GM12878 (cell line): Measurements from ENCODE around the gene ADAMTS7. TPM values are rescaled to one million over a fixed set of nuclear protein-coding genes. Genes with fewer than 3 reads are reported as not detected.

ENCODE experiments used
- ATF2 ChIP-seq: IDR thresholded peaks from 2 replicates; pipeline ENCODE4 v1.6.1; 2012; ENCODE audit warnings: low read length, inconsistent platforms
- CEBPZ ChIP-seq: fragments of 150-350 bp; IDR thresholded peaks from 2 replicates; pipeline ENCODE4 v1.6.1; 2016; ENCODE audit warnings: low read depth, low read length
- HDAC6 ChIP-seq: fragments of 200-600 bp; sonication (generic); IDR thresholded peaks from one replicate; pipeline ENCODE4 v1.8.0; 2017; ENCODE audit warnings: antibody characterized with exemption; ENCODE audit not compliant: unreplicated experiment
- KDM1A ChIP-seq: fragments of 200-600 bp; sonication (generic); IDR thresholded peaks from 2 replicates; pipeline ENCODE4 v1.6.1; 2016; ENCODE audit warnings: borderline replicate concordance
- MTA3 ChIP-seq: IDR thresholded peaks from 2 replicates; pipeline ENCODE4 v1.6.1; 2012; ENCODE audit warnings: low read length, inconsistent platforms, borderline replicate concordance
- NBN ChIP-seq: fragments of 450-650 bp; IDR thresholded peaks from 2 replicates; pipeline ENCODE4 v1.6.1; 2016
- NFIC ChIP-seq: IDR thresholded peaks from 2 replicates; pipeline ENCODE4 v1.6.1; 2012; ENCODE audit warnings: low read depth, mild to moderate bottlenecking, inconsistent platforms, low read length, moderate library complexity
- NR2F1 ChIP-seq: fragments of 450-650 bp; conservative IDR thresholded peaks from 2 replicates; pipeline ENCODE4 v1.6.1; 2017; ENCODE audit warnings: mild to moderate bottlenecking
- RBBP5 ChIP-seq: fragments of 200-600 bp; sonication (generic); conservative IDR thresholded peaks from 2 replicates; pipeline ENCODE4 v1.6.1; 2016
- SMAD1 ChIP-seq: fragments of 450-650 bp; IDR thresholded peaks from 2 replicates; pipeline ENCODE4 v1.6.1; 2018; ENCODE audit warnings: mild to moderate bottlenecking, low read depth; ENCODE audit not compliant: partially characterized antibody
- TARDBP ChIP-seq: IDR thresholded peaks from 2 replicates; pipeline ENCODE4 v1.6.1; 2016; ENCODE audit warnings: borderline replicate concordance
- ZBTB4 ChIP-seq: fragments of 450-650 bp; formaldehyde crosslinking; IDR thresholded peaks from 2 replicates; pipeline ENCODE4 v1.4.0; 2022; ENCODE audit warnings: mild to moderate bottlenecking, moderate library complexity
- ZBTB40 ChIP-seq: fragments of 450-650 bp; IDR thresholded peaks from 2 replicates; pipeline ENCODE4 v1.6.1; 2016; ENCODE audit warnings: mild to moderate bottlenecking, moderate library complexity, borderline replicate concordance
- ZSCAN29 ChIP-seq: fragments of 450-650 bp; IDR thresholded peaks from 2 replicates; pipeline ENCODE4 v1.6.1; 2017; ENCODE audit warnings: mild to moderate bottlenecking, moderate library complexity
- polyA plus RNA-seq, 11 experiments: library from polyadenylated mRNA; depleted of rRNA in 4 of 11; unstranded in 6 of 11; stranded (reverse) in 5 of 11; fragments of >200 nt; fragmentation: Nextera tagmentation in 4 of 11; fragmentation: Illumina TruSeq in 1 of 11; extraction: Ambion mirVana in 4 of 11; extraction: Trizol in 1 of 11; gene quantifications; 1 replicate in 1 of 11; 2 replicates in 10 of 11; pipeline versions ENCODE4 v1.2.1 to v1.2.3, GENCODE V29; 2011 to 2016; ENCODE audit warnings: inconsistent platforms in 2 of 11, missing spikeins in 2 of 11, low read depth in 1 of 11
- total RNA-seq, 4 experiments: library from RNA; depleted of rRNA in 3 of 4; stranded (reverse); fragments of >200 nt in 3 of 4; fragmentation: Illumina TruSeq in 1 of 4; extraction: Trizol in 1 of 4; gene quantifications; 2 replicates each; pipeline versions ENCODE4 v1.2.1 to v1.2.3, GENCODE V29; 2013 to 2021

ADAMTS7 gene
- total and polyA plus RNA-seq, 10 of the 15 experiments (the other 5 are each of a cell fraction or from before 2014, with no cell fraction given), result 0.03 to 0.28 (median 0.06) TPM; not detected in 6

- TF ChIP-seq ZBTB40, result peak; percentile 59; the same call in 1 of the 2 replicates
- no peak for TF ChIP-seq NFIC
- TF ChIP-seq TARDBP, result peak; percentile 98
- TF ChIP-seq KDM1A, result no peak
- no peak for TF ChIP-seq NR2F1
- no peak for TF ChIP-seq MTA3
- TF ChIP-seq ZBTB4 (CRISPR knock-in tag), result no peak
- TF ChIP-seq ZSCAN29, result peak; percentile 78; the same call in 1 of the 2 replicates
- TF ChIP-seq ATF2, result 0 out of 2 replicates have a peak, but pooled peaks have one; percentile 33
- TF ChIP-seq NBN, result no peak
- no peak for TF ChIP-seq HDAC6
- TF ChIP-seq CEBPZ, result no peak
- TF ChIP-seq RBBP5, result no peak
- no peak for TF ChIP-seq SMAD1
These were observed 48.9 kb upstream of the ADAMTS7 start (continued) for GRCh38 chr15:78859971-78860719.
